NOMO-1 treated with DMSO at 0.1 percent for 48 hours (cell line): ENCODE measurements around the gene TRIM46.
"Not testable (repeated sequence)": the region's sequence is repeated elsewhere in the genome, so short reads cannot be mapped to it uniquely, and the experiment has no call there.

Experiments used
- DNase-seq: peaks from one replicate; lab custom pipeline; 2025; ENCODE audit not compliant: unreplicated experiment; lab: John Stamatoyannopoulos, UW

TRIM46 gene

GRCh38 chr1:155137154-155137949, 36.3 kb upstream of the TRIM46 start:
- no peak for DNase-seq

GRCh38 chr1:155139895-155140629, 33.6 kb upstream of the TRIM46 start, which contains the start of gene DPM3:
Gene DPM3, minus strand, starts transcription at chr1:155140531. Its CDS starts 291 bp downstream, at chr1:155140240.
- DNase-seq: peak; percentile 77

- DNase-seq: no peak
Measured at GRCh38 chr1:155140630-155140953, 33.1 kb upstream of the TRIM46 start.

GRCh38 chr1:155141749-155142148, 31.9 kb upstream of the TRIM46 start:
- DNase-seq: no peak

- DNase-seq: no peak
Measured at GRCh38 chr1:155145491-155145890, 28.2 kb upstream of the TRIM46 start.

GRCh38 chr1:155155996-155156643, 17.5 kb upstream of the TRIM46 start:
- not testable (repeated sequence) for DNase-seq

- no peak for DNase-seq
Measured at GRCh38 chr1:155158991-155159390, 14.7 kb upstream of the TRIM46 start.

GRCh38 chr1:155160128-155160527, 13.5 kb upstream of the TRIM46 start:
- no peak for DNase-seq

- not testable (repeated sequence) for DNase-seq
Measured at GRCh38 chr1:155162631-155163030, 11.0 kb upstream of the TRIM46 start.

GRCh38 chr1:155163785-155164184, 9.9 kb upstream of the TRIM46 start:
- not testable (repeated sequence) for DNase-seq

- not testable (repeated sequence) for DNase-seq
Measured at GRCh38 chr1:155164625-155165024, 9.0 kb upstream of the TRIM46 start.

- no peak for DNase-seq
Measured at GRCh38 chr1:155166051-155166470, 7.6 kb upstream of the TRIM46 start.

- no peak for DNase-seq
Measured at GRCh38 chr1:155166471-155167165, 7.0 kb upstream of the TRIM46 start.

GRCh38 chr1:155167166-155168104, 6.2 kb upstream of the TRIM46 start:
- DNase-seq: peak; percentile 68

GRCh38 chr1:155168105-155168445, 5.6 kb upstream of the TRIM46 start:
- not testable (repeated sequence) for DNase-seq

GRCh38 chr1:155168456-155169210, 5.0 kb upstream of the TRIM46 start:
- DNase-seq: no peak

GRCh38 chr1:155169541-155169940, 4.1 kb upstream of the TRIM46 start:
- DNase-seq: no peak

- DNase-seq: no peak
Measured at GRCh38 chr1:155170101-155170785, 3.4 kb upstream of the TRIM46 start.

GRCh38 chr1:155170806-155171205, 2.8 kb upstream of the TRIM46 start:
- DNase-seq: no peak
